ENCODE results near the gene NEK9.

DNA sequence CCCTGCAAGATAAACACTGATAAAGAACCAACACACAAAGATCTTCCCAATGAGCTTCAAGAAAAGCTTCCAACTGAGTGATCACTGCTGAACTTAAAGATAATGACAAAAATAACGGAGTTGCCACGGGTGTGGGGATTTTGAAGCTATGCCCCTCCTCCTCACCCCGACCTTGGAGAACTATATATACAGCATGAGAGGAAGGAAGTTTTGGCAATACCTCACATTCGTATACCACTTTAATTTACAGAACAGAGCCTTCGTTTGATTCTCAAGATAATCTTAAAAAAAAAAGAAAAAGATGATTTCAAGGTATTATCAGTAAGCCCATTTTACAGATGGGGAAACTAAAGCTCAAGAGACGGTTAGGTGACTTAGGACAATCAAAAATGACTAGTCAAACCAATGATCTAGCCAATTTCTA lies 715 bp downstream of the NEK9 start:
- TF ChIP-seq EZH2 (IDR thresholded peaks at IDR 0.05; ENCODE audit: borderline replicate concordance, low read length): no peak
- TF ChIP-seq, protein P1, sequence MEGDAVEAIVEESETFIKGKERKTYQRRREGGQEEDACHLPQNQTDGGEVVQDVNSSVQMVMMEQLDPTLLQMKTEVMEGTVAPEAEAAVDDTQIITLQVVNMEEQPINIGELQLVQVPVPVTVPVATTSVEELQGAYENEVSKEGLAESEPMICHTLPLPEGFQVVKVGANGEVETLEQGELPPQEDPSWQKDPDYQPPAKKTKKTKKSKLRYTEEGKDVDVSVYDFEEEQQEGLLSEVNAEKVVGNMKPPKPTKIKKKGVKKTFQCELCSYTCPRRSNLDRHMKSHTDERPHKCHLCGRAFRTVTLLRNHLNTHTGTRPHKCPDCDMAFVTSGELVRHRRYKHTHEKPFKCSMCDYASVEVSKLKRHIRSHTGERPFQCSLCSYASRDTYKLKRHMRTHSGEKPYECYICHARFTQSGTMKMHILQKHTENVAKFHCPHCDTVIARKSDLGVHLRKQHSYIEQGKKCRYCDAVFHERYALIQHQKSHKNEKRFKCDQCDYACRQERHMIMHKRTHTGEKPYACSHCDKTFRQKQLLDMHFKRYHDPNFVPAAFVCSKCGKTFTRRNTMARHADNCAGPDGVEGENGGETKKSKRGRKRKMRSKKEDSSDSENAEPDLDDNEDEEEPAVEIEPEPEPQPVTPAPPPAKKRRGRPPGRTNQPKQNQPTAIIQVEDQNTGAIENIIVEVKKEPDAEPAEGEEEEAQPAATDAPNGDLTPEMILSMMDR (IDR thresholded peaks at IDR 0.05; ENCODE audit: low read length): no peak

Measured in OCI-LY1 (cell line).